Osteoblast (primary cell): Measurements from ENCODE around the gene APELA. TPM values are rescaled to one million over a fixed set of nuclear protein-coding genes. Genes with fewer than 3 reads are reported as not detected.

Experiments used
- DNase-seq: peaks from one replicate; pipeline ENCODE4 v3.0.0; 2011; ENCODE audit warnings: low spot score, mixed read lengths; ENCODE audit not compliant: insufficient read length; ENCODE audit errors: missing footprints
- H2AFZ ChIP-seq: 2 replicates; pipeline ENCODE4 v1.6.0; 2011; ENCODE audit warnings: mild to moderate bottlenecking, low read length
- H3K27ac ChIP-seq: 2 replicates; pipeline ENCODE4 v1.5.1; 2011; ENCODE audit warnings: mild to moderate bottlenecking, low read depth, low read length, moderate library complexity
- H3K27me3 ChIP-seq: 2 replicates; pipeline ENCODE4 v1.6.0; 2012; ENCODE audit warnings: mild to moderate bottlenecking, control low read depth, inconsistent platforms, low read length, moderate library complexity; ENCODE audit not compliant: insufficient read depth
- H3K36me3 ChIP-seq: 2 replicates; pipeline ENCODE4 v1.5.1; 2011; ENCODE audit warnings: mild to moderate bottlenecking, low read length, control low read depth, moderate library complexity; ENCODE audit not compliant: insufficient read depth
- H3K4me1 ChIP-seq: 2 replicates; pipeline ENCODE4 v1.5.1; 2011; ENCODE audit warnings: mild to moderate bottlenecking, low read length, control low read depth, moderate library complexity; ENCODE audit not compliant: insufficient read depth
- H3K4me2 ChIP-seq: 2 replicates; pipeline ENCODE4 v1.6.0; 2011; ENCODE audit warnings: mild to moderate bottlenecking, low read length; ENCODE audit not compliant: insufficient read depth
- H3K4me3 ChIP-seq: fragments of 200-600 bp; sonication (generic); 3 replicates; pipeline ENCODE4 v1.5.1; 2012; ENCODE audit warnings: mild to moderate bottlenecking, low read length, inconsistent platforms; ENCODE audit not compliant: insufficient read depth
- H3K79me2 ChIP-seq: 2 replicates; pipeline ENCODE4 v1.6.0; 2012; ENCODE audit warnings: mild to moderate bottlenecking, low read length, control low read depth, inconsistent platforms; ENCODE audit not compliant: insufficient read depth
- H3K9me3 ChIP-seq: 2 replicates; pipeline ENCODE4 v1.5.1; 2011; ENCODE audit warnings: low read depth, low read length, control low read depth
- H4K20me1 ChIP-seq: 2 replicates; pipeline ENCODE4 v1.6.0; 2012; ENCODE audit warnings: mild to moderate bottlenecking, low read length, control low read depth; ENCODE audit not compliant: insufficient read depth
- total RNA-seq: library from RNA; depleted of rRNA; stranded (reverse); fragments of >200 nt; gene quantifications from 2 replicates; pipeline ENCODE4 v1.2.3, GENCODE V29; 2012
- TF ChIP-seq, protein P1 (sequence below): IDR thresholded peaks from 2 replicates; pipeline ENCODE4 v1.5.1; 2011; ENCODE audit warnings: mild to moderate bottlenecking, low read depth, low read length, moderate library complexity; ENCODE audit errors: extremely low read depth

The APELA gene
- total RNA-seq, 1 donor = not detected

DNA sequence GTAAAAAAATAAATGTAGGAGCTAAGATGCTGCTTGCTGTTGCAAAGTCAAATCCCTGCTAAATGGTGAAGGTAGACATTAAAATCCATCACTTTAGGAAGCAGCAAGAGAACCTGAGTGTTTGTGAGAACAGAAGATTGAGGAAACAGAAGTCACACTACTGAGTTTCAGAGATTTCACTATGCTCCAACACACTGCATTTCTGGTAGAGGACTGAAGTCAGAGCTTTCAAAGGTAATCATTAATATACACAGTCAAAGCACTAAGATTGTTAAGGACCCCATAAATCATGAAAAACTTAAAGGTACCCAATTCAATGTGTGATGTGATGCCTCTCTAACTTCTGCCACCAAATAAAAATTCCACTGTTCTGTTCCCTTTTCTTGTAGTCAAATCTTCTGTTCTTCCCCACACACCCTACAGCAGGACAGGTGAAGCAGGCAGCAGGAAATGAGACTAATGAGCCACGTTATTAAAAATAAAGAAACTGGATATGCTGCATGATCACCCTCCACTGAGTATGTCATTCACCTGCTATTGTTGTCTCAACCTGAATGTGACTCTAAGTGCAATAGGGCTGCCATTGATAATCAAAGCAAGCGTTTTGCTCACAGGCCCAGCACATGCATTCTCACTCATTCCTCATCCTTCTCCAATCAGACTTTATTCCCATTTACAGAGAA, 28.9 kb upstream of the APELA start:
- Histone ChIP-seq H3K4me1 (no peaks in the 10 kb centered on the region), H3K4me2 (no peak overlapping the region), H3K36me3 (no peaks in the 10 kb centered on the region), H3K27ac (no peak overlapping the region), H4K20me1 (no peaks in the 10 kb centered on the region), H2AFZ (no peak overlapping the region), H3K27me3 (no peaks in the 10 kb centered on the region), H3K9me3 (no peaks in the 10 kb centered on the region), H3K4me3 (no peak overlapping the region), H3K79me2 (no peaks in the 10 kb centered on the region)
- TF ChIP-seq, protein P1, sequence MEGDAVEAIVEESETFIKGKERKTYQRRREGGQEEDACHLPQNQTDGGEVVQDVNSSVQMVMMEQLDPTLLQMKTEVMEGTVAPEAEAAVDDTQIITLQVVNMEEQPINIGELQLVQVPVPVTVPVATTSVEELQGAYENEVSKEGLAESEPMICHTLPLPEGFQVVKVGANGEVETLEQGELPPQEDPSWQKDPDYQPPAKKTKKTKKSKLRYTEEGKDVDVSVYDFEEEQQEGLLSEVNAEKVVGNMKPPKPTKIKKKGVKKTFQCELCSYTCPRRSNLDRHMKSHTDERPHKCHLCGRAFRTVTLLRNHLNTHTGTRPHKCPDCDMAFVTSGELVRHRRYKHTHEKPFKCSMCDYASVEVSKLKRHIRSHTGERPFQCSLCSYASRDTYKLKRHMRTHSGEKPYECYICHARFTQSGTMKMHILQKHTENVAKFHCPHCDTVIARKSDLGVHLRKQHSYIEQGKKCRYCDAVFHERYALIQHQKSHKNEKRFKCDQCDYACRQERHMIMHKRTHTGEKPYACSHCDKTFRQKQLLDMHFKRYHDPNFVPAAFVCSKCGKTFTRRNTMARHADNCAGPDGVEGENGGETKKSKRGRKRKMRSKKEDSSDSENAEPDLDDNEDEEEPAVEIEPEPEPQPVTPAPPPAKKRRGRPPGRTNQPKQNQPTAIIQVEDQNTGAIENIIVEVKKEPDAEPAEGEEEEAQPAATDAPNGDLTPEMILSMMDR = no peak
- DNase-seq = no peak

DNA sequence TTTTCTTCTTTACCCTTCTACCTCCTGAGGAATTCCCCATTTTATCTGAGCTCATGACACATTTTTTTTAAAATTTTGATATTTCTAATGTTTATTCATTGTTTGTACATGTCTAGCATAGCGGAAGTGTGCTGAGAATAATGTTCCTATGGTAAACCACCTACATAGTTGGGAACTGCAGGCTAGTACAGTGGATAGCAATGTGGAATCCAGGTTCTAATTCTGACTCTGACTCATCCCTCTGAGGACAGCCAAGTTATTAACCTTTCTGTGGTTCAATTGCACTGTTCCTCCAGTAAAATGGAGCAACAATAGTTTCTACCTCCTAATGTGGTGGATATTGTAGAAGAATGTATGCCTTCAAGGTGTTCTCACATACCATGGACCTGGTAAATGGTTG, 20.6 kb upstream of the APELA start:
- Histone ChIP-seq H3K9me3 (no peaks in the 10 kb centered on the region), H3K27me3 (no peaks in the 10 kb centered on the region), H3K27ac (no peak overlapping the region), H3K4me2 (no peak overlapping the region), H3K79me2 (no peaks in the 10 kb centered on the region), H3K4me1 (no peaks in the 10 kb centered on the region), H2AFZ (no peak overlapping the region), H3K36me3 (no peaks in the 10 kb centered on the region), H3K4me3 (no peak overlapping the region), H4K20me1 (no peaks in the 10 kb centered on the region)
- no peak for DNase-seq
- TF ChIP-seq, protein P1 = no peak

DNA sequence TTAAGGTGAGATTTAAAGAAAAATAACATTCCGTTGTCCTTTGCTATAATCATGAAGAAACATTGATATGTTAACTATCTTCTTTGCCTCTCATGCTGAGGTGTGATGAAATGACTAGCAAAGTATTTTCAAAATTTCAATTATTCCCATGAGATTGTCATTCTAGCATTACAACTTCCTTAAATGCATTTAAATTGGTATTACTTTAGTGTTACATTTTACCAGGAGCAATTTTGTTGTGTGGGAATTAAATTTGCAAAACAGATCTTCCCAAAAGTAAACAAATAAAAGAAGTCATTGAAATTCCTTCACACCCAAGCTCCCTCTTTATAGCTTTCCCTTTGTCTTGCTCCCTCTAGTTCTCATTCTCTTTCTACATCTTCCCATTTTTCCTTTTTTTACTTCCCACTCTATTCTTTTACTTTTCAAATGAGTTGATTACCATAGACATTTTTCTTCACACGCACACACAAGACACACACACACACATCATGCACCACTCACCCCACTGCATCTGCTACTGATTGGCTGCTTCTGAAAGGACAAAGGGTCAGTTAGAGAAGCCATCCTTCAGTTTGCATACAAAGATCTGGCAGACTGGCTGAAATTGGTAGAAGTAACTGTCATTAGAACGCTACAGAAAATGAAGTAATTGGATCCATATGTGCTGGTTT, 10.0 kb upstream of the APELA start:
- no peaks in the 10 kb centered on the region for H3K79me2 ChIP-seq
- H3K27ac ChIP-seq = no peak overlapping the region
- H3K4me3 ChIP-seq = no peak overlapping the region
- TF ChIP-seq, protein P1 = no peak
- H3K4me2 ChIP-seq = no peak overlapping the region
- H3K36me3 ChIP-seq = no peaks in the 10 kb centered on the region
- H3K9me3 ChIP-seq = no peaks in the 10 kb centered on the region
- no peaks in the 10 kb centered on the region for H4K20me1 ChIP-seq
- no peaks in the 10 kb centered on the region for H3K4me1 ChIP-seq
- H3K27me3 ChIP-seq = no peaks in the 10 kb centered on the region
- H2AFZ ChIP-seq = no peak overlapping the region
- no peak for DNase-seq

- DNase-seq = no peak
- H3K9me3 ChIP-seq = no peaks in the 10 kb centered on the region
- H2AFZ ChIP-seq = no peak overlapping the region
- H4K20me1 ChIP-seq = no peaks in the 10 kb centered on the region
- no peak overlapping the region for H3K4me2 ChIP-seq
- TF ChIP-seq, protein P1 = no peak
- H3K27ac ChIP-seq = no peak overlapping the region
- no peak overlapping the region for H3K4me3 ChIP-seq
- no peaks in the 10 kb centered on the region for H3K79me2 ChIP-seq
- no peaks in the 10 kb centered on the region for H3K4me1 ChIP-seq
- no peaks in the 10 kb centered on the region for H3K27me3 ChIP-seq
- no peaks in the 10 kb centered on the region for H3K36me3 ChIP-seq
These were observed 5.3 kb upstream of the APELA start for GRCh38 chr4:164871673-164872072.
